Kidney (tissue), 14 donors: ENCODE data around the gene CHMP4A. TPM values are rescaled to one million over a fixed set of nuclear protein-coding genes. Genes with fewer than 3 reads are reported as not detected.
"Not testable (repeated sequence)": the region's sequence is repeated elsewhere in the genome, so short reads cannot be mapped to it uniquely, and the experiment has no call there.

Source experiments
- DNase-seq, 5 donors: peaks; one replicate each; pipeline ENCODE4 v3.0.0-alpha.2; 2013 to 2020
- FAIRE-seq: peaks from 2 replicates; lab custom pipeline; 2012; peaks lifted over from hg19 to GRCh38; lab: Jason Lieb, UNC
- H3K27ac ChIP-seq, 2 donors: one replicate each; pipeline ENCODE4 v1.7.0; 2013; ENCODE audit warnings: low read depth in 2 of 2, low read length in 2 of 2, inconsistent platforms in 1 of 2
- H3K27me3 ChIP-seq: one replicate; pipeline ENCODE4 v1.7.1; 2013; ENCODE audit warnings: low read length, inconsistent platforms; ENCODE audit not compliant: control insufficient read depth, insufficient read depth
- H3K36me3 ChIP-seq, 3 donors: one replicate each; pipeline versions ENCODE4 v1.7.0 to v1.7.1; 2013; ENCODE audit warnings: low read length in 3 of 3, control low read depth in 1 of 3, inconsistent platforms in 1 of 3; ENCODE audit not compliant: insufficient read depth in 3 of 3, control insufficient read depth in 2 of 3
- H3K4me1 ChIP-seq, 3 donors: one replicate each; pipeline versions ENCODE4 v1.7.0 to v1.7.1; 2013; ENCODE audit warnings: low read length in 3 of 3, inconsistent platforms in 1 of 3, low read depth in 1 of 3; ENCODE audit not compliant: control insufficient read depth in 2 of 3, insufficient read depth in 2 of 3
- H3K4me3 ChIP-seq, 3 donors: one replicate each; pipeline versions ENCODE4 v1.7.0 to v1.8.1; 2013; ENCODE audit warnings: low read length in 3 of 3, control low read depth in 1 of 3, inconsistent platforms in 1 of 3
- H3K9ac ChIP-seq, 3 donors: one replicate each; pipeline versions ENCODE4 v1.7.0 to v1.7.1; 2013; ENCODE audit warnings: low read length in 3 of 3, control low read depth in 1 of 3, inconsistent platforms in 1 of 3
- H3K9me3 ChIP-seq, 3 donors: one replicate each; pipeline versions ENCODE4 v1.7.0 to v1.7.1; 2013; ENCODE audit warnings: low read length in 3 of 3, control low read depth in 1 of 3, inconsistent platforms in 1 of 3; ENCODE audit not compliant: control insufficient read depth in 2 of 3, insufficient read depth in 1 of 3
- intact Hi-C: fragments of 100-400 bp; cut with DNase I; formaldehyde crosslinking; loops from one replicate; pipeline ENCODE4 v1.11.1; 2022
- polyA plus RNA-seq: library from polyadenylated mRNA; stranded (reverse); fragments of 350-450 nt; fragmentation: Illumina TruSeq; extraction: RNeasy Lipid Tissue Mini Kit (QIAGEN cat#74804); gene quantifications from one replicate; pipeline ENCODE4 v1.2.3, GENCODE V29; 2014; ENCODE audit warnings: low read depth, low replicate concordance; ENCODE audit not compliant: insufficient read depth
- total RNA-seq: library from RNA; stranded (reverse); fragmentation: NEBNext Ultra II Directional; extraction: Animal tissue kit (Norgen Biotek cat#: 25700); gene quantifications from one replicate; pipeline ENCODE4 v1.2.1, GENCODE V29; 2021
- TF ChIP-seq, protein P1 (sequence below): IDR thresholded peaks from 3 replicates; pipeline ENCODE4 v1.5.1; 2012; ENCODE audit warnings: mild to moderate bottlenecking, moderate library complexity, borderline replicate concordance; ENCODE audit not compliant: insufficient read depth; ENCODE audit errors: extremely low read depth
- donor health status: control.
- donor health status: control.
- donor health status: control.
- donor health status: control.
- donor health status: control.
- donor health status: DM: yes; HTN: yes; CAD: no.
- donor health status: Normal renal cell carcinoma (clear cell type).

CHMP4A gene
- total and polyA plus RNA-seq, 2 donors from 2014 or later = 65.1 to 72.2 TPM

DNA sequence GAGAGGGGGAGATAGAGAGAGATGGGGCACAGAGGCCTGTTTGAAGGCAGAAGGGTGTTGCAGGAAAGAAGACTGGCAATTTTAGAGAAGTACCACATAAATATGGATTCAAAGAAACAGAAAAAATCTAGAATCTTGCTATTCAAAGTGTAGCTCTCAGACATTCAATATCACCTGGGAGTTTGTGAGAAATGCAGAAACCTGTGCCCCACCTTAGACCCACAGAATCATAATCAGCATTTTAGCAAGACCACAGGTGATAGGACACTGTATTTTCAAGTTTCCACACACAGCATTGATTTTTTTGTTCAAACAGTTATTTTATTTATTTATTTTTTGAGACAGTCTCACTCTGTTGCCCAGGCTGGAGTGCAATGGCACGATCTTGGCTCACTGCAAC, 15.6 kb upstream of the CHMP4A start:
- DNase-seq (no peak), FAIRE-seq (no peak)
- H3K36me3 ChIP-seq = no peaks in the 10 kb centered on the region
- no peaks in the 10 kb centered on the region for H3K9me3 ChIP-seq
- intact Hi-C loops = no loop called here
- H3K9ac ChIP-seq = no peak overlapping the region
- H3K4me3 ChIP-seq = no peak overlapping the region
- peaks cover 0 to 18% (median 13%) of the 10 kb centered on the region in 3 donors for H3K4me1 ChIP-seq
- no peak overlapping the region for H3K27ac ChIP-seq
- H3K27me3 ChIP-seq = no peaks in the 10 kb centered on the region
- TF ChIP-seq, protein P1, sequence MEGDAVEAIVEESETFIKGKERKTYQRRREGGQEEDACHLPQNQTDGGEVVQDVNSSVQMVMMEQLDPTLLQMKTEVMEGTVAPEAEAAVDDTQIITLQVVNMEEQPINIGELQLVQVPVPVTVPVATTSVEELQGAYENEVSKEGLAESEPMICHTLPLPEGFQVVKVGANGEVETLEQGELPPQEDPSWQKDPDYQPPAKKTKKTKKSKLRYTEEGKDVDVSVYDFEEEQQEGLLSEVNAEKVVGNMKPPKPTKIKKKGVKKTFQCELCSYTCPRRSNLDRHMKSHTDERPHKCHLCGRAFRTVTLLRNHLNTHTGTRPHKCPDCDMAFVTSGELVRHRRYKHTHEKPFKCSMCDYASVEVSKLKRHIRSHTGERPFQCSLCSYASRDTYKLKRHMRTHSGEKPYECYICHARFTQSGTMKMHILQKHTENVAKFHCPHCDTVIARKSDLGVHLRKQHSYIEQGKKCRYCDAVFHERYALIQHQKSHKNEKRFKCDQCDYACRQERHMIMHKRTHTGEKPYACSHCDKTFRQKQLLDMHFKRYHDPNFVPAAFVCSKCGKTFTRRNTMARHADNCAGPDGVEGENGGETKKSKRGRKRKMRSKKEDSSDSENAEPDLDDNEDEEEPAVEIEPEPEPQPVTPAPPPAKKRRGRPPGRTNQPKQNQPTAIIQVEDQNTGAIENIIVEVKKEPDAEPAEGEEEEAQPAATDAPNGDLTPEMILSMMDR = no peak

DNA sequence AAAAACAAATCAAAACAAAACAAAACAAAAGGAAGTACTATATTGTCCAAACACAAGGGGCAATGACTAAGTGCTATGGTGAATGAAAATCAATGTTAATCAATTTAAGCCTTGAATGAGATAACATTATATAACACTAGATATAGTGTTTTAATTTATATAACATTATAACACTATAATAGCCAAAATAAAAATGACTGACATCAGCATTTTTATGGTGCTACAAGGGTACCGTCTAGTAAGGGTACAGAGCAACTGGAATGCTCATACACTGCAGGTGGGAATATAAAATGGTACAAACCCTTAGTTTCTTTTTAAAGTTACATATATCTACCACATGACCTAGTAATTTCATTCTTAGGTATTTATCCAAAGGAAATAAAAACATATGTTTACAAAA, 13.2 kb upstream of the CHMP4A start:
- H3K4me3 ChIP-seq = no peak overlapping the region
- TF ChIP-seq, protein P1 = no peak
- peaks cover 0 to 5% (median 4%) of the 10 kb centered on the region in 3 donors for H3K4me1 ChIP-seq
- no peaks in the 10 kb centered on the region for H3K27me3 ChIP-seq
- no peaks in the 10 kb centered on the region for H3K36me3 ChIP-seq
- no peak for FAIRE-seq
- H3K9ac ChIP-seq = no peak overlapping the region
- intact Hi-C loops = no loop called here
- no peaks in the 10 kb centered on the region for H3K9me3 ChIP-seq
- H3K27ac ChIP-seq = no peak overlapping the region
- DNase-seq = no peak

DNA sequence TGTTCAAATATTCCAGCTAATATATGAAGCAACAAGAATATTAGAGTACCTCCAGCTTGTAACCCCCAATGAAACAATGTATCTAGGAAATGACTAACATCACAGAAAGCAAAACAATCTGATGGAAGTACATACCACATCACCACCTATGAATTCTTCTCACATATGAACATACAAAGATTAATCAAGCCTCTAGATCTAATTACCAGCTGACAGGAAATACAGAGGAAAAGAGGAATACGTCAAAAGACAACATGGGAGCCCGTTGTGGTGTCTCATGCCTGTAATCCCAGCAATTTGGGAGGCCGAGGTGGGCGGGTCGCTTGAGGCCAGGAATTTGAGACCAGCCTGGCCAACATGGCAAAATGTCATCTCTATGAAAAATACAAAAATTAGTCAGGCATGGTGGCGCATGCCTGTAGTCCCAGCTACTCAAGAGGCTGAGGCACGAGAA, 11.4 kb upstream of the CHMP4A start:
- Histone ChIP-seq H3K9ac (no peak overlapping the region), H3K4me3 (no peak overlapping the region), H3K27me3 (no peaks in the 10 kb centered on the region), H3K9me3 (no peaks in the 10 kb centered on the region), H3K36me3 (no peaks in the 10 kb centered on the region), H3K4me1 (no peaks in the 10 kb centered on the region), H3K27ac (no peak overlapping the region)
- TF ChIP-seq, protein P1 = no peak
- FAIRE-seq = no peak
- intact Hi-C loops = no loop called here
- no peak for DNase-seq

DNA sequence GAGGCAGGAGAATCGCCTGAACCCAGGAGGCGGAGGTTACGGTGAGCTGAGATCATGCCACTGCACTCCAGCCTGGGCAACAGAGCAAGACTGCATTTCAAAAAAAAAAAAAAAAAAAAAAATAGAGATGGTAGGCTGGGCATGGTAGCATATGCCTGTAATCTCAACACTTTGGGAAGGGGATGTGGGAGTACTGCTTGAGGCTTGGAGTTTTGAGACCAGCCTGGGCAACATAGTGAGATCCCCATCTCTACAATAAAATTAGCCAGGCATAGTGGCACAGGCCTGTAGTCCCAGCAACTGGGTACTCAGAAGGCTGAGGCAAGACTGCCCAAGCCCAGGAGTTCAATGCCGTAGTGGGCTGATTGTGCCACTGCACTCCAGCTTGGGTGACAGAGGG, 9.7 kb upstream of the CHMP4A start:
- DNase-seq, FAIRE-seq, intact Hi-C loops, H3K9me3 ChIP-seq, H3K36me3 ChIP-seq, H3K27ac ChIP-seq, H3K4me3 ChIP-seq, H3K27me3 ChIP-seq, H3K9ac ChIP-seq, H3K4me1 ChIP-seq: not testable (repeated sequence)
